COR-L47 (cell line): ENCODE results near the gene PALLD.
"Not testable (repeated sequence)": the region's sequence is repeated elsewhere in the genome, so short reads cannot be mapped to it uniquely, and the experiment has no call there.

ENCODE experiments used
- DNase-seq: peaks from one replicate; lab custom pipeline; 2025; lab: John Stamatoyannopoulos, UW

PALLD gene

DNA sequence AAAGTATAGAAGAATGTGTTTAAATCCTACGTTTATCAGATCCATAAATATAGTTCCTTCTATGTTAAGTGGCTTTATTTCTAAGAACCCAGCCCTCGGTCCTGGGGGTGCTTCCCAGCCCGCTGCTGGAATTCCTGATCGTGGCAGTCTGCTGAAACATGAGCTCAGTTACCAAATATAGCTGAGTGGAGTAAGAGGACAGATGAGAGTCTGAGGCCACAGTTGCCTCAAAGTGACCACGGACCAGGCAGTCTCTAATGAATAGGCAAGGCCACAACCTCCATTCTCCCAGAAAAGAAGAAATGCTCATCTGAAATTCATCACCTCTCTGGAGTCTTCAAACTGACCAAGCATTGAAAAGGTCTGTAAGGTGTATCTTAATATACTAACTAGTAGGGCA is at the start of gene PALLD:
Gene PALLD, plus strand, starts transcription at position 219 of the 400 bp plus-strand sequence.
- DNase-seq = no peak

DNA sequence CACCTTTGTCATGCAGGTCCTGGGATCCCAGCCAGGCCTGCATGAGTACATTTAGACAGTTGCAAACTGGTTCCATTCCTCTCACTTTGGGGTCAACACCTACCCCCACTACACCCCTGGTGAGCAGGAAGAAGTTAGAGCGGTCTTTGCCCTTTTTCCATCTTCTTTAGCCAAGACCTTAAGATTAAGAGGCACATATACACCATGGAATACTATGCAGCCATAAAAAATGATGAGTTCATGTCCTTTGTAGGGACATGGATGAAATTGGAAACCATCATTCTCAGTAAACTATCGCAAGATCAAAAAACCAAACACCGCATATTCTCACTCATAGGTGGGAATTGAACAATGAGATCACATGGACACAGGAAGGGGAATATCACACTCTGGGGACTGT is 47.8 kb upstream of the PALLD start:
- DNase-seq = not testable (repeated sequence)

DNA sequence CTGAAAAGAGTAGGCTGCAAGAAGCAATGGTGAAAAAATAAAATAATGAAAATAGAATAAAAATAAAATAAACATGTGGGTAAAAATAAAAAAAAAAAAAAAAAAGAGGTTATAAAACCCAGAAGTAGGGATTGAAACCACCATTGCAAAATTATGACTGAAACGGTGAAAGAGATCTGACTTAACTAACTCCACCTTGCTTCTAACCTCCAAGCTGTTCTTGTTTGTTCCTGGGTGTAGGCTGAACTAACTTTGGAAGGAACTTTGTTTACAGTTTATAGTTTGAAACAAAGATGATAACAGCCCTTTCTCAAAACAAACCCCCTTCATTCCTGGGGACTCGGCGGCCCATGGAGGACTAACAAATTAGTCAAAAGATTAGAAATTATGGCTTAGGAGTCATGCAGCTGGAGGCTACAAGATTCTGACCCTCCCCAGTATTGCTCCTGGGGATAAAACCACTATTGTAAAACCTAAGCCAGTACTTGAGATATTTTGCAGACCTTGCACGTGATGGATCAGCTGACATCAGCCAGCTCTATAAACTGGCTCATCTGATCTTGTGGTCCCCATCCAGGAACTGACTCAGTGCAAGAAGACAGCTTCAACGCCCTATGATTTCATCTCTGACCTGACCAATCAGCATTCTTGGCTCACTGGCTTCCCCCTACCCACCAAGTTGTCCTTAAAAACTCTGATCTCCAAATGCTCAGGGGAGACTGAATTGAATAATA is 47.0 kb upstream of the PALLD start:
- no peak for DNase-seq

DNA sequence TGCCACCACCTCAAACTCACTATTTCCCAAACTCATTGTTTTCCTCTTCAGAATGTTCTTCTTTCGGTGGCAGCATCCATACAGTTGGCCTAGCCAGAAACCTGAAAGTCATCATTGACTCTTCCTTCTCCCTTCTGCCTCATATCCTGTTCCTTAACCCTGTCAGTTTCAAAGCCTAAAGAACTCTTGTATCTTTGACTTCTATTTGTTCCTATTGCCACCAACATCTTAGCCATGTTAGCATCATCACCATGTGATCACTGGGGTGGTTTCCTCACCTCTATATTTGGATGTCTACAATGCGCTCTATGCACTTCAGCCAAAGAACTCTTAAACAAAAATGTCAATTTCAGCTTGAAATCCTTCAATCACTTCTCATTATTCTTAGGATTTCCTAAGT is 45.5 kb upstream of the PALLD start:
- DNase-seq = no peak

DNA sequence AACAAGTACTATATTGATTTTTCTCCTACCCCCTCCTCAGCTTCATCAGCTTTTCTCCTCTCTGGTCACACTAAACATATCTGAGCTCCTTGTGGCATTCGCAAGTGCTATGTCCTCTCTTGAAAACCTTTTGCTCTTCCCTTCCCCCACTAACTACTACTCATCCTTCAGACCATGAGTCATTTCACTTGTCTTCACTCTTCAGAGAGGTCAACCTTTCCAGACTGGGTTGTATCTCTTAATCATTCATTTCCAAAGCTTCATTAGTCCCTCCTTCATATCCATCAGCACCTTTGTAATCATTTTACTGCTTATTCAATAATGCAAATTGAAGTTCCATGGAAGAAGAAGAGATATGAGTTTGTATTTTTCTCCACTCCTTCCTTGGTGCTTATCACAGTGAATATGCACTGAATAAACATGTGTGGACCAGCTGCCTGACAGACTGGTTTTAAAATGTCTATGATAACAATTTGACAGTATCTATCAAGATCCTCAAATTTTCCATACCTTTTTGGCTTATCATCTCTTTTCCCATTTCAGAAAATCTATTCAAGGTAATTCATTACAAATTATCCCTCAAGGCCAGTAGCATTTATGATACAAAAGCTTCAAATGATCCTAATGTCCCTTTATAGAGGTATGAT is 45.0 kb upstream of the PALLD start:
- DNase-seq = no peak

DNA sequence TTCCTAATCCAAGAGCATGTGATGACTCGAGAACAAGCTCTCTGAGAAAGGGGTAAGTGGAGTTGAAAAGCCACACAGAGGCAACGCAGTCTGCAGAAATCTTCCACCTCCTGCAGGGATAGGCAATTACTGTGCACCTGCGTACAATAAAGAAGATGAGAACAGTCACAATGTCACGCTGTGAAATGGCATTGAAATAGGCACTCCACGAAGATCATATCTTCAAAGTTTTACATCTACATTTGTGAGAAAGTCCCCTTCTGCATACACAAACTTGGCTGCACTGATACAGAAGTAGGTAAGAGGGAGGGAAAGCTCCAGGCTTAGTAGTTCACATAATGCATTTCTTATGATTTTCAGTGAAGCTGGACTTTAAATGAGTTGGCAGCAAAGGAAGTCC is 43.7 kb upstream of the PALLD start:
- DNase-seq = peak; percentile 80

DNA sequence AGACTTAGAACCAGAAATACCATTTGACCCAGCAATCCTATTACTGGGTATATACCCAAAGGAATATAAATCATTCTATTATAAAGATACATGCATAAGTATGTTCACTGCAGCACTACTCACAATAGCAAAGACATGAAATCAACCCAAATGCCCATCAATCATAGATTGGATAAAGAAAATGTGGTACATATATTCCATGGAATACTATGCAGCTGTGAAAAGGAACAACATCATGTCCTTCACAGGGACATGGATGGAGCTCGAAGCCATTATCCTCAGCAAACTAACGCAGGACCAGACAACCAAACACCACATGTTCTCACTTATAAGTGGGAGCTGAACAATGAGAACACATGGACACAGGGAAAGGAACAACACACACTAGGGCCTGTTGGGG is 38.6 kb upstream of the PALLD start:
- DNase-seq = not testable (repeated sequence)

DNA sequence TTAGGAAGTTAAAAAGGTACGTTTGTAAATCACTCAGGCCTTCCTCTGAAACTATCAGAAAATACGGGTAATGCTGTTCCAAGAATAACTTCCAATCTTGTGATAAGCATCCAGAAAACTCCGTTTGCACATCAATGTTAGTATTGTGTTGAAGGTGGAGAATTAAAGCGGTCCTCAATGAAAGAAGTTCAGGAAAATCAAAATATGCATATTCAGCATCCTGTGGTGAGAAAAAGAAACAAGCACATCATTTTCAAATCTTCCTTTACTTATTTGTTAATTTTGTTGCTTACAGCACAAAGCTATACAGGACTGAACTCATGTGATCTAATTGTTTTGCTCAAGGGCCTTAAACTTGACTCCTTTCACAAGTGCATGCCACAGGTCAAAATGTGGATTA is 35.0 kb upstream of the PALLD start:
- DNase-seq = no peak

DNA sequence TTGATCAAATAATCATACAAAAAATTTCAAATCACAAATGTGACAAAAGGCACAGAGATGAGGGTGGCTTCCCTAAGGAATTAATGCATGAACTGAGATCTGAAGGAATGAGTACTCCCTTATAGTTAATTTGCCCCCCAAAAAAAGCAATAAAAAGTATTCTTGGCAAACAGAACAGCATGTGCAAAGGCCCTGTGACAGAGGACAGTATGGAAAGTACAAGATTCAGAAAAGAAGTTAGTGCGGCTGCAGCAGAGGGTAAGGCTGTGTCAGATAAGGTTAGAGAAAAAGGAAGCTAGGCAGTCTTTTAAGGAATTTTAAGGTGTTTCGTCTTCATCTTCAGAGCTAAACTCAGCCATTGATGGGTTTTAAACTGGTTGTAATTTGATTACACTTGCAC is 23.9 kb upstream of the PALLD start:
- no peak for DNase-seq

DNA sequence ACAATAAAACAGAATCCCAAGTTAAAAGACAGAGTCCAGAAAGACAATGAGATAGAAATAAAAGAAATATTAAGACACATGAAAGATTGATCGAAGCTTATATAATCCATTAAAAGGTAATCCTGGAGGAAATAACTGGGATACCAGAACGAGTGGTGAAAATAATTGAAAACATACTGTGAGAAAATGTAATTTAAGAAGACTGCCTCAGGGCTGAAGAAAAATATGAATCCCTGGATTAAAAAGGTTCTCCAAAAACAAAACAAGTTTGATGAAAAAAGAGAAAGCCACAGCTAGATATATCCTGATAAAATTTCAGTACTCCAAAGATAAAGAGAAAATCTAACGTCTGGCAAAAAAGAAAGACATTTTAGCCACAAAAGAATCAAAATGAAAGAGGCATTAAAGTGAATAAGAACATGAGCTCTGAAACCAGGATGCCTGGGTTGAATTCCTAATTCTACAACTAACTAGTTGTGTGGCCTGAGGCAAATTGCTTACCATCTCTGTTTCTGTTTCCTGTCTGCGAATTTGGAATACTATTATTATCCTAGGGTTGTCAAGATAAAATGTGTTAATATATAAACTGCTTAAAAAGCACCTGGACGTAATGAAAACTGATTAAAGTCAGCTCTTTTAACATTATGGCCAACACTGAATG is 22.1 kb upstream of the PALLD start:
- DNase-seq = no peak

DNA sequence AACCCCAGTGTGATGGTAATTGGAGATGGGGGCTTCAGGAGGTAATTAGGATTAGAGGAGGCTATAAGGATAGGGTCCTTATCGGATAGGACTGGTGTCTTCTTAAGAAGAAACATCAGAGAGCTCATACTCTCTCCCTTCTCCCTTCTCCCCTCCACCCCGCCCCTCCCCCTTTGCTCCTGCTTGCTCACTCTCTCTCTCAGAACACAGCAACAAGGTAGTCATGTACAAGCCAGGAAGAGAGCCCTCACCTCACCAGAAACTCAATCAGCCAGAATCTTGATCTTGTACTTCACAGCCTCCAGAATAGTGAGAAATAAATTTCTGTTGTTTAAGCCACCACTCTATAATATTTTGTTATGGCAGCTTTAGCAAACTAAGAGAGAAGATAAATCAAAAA is 21.1 kb upstream of the PALLD start:
- DNase-seq = no peak

DNA sequence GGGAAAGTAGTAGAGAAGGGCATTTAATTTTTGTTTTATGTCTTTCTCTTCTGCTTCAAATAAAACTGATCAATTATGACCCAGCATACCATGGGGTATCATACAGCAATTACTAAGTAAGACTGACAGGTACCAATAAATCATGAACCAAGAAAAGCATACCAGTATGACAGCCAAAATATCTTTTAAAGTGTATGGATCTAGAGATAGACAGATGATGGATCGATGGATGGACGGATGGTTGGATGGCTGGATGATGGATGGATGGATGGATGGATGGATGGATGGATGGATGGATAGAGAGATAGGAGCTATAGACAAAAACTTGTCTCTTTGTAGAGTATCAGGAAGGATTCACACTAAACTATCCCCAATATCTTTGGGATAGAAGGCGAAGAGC is 18.0 kb upstream of the PALLD start:
- no peak for DNase-seq

DNA sequence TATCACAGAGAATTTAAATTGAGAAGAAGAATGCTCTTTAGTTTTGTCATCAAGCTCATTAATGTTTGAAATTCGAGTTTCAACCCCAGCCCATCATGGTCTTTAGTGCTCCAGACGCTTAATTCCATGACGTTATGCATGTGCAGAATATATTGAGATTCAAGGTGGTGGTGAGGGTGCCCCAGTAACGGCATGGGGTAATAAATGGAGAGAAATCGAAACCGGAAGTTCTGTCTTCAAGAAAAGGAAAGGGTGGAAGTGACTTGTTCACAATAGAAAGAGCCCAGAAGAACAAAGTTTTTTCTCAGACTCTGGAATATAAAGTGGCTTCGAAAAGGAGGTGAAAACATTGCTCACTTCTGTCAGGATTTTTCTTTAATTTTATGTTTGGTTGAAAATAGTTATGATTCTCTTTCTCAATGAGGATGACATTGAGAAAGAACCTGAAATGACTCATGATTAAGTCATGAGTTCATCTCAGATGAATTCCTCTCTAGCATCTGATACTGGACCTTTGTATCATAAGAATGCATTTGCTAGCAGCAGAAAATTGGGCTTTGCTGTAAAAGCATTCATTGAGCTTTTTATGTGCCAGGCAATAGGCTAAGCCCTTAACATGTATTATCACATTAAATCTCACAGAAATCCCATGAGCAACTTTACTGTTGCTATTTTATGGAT is 15.8 kb upstream of the PALLD start:
- DNase-seq = peak; percentile 40

DNA sequence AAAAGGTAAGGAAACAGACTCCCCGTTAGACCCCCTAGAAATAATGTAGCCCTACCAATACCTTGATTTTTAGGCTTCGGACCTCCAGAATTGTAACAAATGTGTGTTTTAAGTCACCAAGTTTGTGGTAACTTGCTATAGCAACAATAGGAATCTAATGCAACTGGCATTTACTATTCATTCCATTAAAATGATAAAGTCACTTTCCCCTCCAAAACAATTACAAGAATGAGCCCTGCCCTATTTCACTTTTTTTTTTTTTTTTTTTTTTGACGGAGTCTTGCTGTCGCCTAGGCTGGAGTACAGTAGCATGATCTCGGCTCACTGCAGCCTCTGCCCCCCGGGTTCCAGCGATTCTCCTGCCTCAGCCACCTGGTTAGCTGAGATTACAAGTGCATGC is 13.0 kb upstream of the PALLD start:
- no peak for DNase-seq

DNA sequence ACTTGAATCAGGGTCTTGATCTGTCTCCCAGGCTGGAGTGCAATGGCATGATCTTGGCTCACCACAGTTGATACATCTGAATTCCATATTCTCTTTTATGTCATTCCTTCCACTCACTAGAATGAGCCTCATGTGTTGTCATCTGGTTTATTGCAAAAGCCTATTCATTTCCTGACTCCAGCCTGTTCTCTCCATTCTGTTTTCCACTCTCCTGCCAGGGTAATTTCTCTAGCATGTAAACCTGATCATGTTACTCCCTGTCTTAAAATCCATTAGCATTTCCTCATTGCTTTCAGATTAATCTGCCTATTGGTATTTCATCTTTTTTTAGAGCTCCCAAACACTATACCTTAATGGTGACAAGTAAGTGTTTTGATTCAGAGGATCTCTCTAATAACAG is 12.2 kb upstream of the PALLD start:
- DNase-seq = no peak

DNA sequence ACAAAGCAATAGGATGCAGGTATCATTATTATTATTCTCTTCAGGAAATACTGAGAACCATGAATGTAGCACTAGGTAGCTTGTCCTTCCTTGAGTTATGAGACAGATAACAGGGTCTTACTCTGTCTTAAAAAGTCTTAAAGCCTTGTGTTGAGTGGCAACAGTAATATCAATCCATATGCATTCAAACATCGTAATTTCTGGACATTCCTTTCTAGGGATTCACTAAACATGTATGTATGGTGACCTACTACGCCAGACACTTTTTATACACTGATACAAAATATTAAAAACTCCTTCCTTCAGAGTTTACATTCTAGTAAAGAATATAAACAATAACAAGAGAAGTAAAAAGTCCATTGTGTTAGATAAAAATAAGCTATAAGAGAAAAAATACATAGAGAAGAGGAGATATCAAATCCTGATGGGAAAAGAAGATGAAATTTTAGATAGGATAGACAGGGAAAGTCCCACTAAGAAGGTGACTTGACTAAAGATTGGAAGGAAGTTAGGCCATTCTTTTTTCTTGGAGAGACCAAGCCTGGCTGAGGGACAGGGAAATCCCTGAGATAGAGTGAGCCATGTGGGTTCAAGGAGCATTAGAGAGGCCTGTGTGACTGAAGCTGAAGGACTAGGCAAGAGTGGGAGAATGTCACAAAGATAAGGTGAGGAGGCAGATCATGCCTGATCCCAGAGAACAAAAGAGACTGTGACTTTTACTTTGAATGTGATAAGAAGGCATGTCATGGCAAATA is 11.5 kb upstream of the PALLD start:
- DNase-seq = no peak

DNA sequence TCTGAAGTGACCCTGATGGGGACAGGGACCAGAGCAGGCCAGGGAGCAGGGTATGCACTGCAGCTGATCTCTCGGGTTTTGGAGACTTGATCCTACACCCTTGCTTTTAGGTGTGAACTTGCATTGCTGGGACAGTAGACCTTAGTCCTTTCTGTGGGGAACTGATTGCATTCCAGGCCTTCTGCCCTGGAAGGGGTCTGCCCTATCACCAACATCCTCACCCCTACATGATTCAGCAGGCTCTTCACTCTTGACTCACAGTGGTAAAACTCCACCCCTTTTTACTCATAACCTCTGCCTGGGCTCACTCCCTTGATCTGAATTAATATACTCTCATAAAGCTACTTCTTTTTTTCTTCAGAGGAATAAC is 10.0 kb upstream of the PALLD start:
- DNase-seq = no peak

DNA sequence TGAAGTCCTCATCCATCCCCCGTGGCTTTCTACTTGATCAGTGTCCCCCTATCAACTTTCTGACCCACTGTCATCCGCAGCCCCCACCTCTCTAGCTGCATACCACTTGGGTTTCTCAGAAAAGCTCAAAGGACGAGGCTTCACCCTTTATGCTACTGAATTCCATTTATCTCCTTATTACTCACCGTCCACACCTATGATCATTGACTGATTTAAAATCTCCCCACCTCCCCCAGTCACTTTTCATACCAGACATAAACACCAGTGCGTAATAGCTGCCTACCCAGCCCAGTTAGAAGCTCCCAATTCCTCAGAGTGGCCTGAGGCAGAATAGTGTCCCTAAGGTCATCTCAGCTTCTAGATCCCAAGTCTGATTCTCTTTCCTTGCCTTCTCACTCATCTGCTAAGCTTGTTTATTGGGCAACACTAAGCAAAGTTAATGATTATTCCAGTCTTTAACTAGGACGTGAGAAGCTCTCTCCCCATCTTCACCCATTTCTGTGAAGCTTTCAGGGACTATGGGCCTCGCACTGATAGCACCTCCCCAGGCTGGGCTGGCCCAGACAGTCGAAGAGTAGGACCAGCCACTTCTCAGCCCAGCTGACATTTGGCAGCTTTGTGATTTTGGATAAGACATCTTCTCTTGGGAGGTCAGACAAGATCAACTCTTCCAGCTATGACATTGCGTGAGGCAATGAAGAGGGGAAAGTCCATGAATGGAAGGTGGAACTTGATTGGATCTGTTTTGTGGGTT is 9.4 kb upstream of the PALLD start:
- no peak for DNase-seq

DNA sequence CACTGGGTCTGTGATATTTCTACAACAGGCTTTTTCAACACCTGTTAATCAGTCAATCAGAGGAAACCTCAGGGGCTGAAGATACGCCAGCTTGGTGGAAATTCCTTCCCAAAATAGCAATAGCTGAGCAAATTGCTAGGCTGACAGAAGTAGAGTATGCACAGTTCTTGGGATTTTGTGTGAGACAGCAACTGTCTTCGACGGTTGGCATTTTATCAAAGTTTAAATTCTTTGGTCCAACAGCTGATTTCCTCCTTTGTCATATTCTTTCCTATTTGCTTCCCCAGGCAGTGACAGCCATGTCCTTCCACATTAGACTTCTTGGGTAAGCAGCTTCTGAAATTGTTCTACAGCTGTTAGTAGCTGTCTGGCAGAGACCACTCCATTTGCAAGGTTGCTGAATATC is 8.0 kb upstream of the PALLD start:
- DNase-seq = no peak

DNA sequence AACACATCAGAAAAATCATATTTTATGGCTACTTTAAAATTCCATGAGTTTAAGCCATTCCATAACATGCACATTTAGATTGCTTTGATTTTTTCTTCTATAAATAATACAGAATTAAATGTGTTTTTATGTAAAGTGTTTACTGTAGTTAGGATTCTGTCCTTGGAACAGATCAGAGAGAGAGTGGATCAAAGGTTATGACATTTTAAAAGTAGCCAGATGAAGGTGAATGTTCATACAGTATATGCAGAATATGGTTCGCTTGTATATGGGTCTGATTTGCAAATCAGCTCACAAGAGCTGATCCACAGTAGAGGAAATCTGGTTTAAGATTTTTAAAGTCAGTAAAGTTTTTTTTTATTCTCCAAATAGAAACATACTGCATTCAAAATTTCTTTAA is 7.2 kb upstream of the PALLD start:
- DNase-seq = no peak

DNA sequence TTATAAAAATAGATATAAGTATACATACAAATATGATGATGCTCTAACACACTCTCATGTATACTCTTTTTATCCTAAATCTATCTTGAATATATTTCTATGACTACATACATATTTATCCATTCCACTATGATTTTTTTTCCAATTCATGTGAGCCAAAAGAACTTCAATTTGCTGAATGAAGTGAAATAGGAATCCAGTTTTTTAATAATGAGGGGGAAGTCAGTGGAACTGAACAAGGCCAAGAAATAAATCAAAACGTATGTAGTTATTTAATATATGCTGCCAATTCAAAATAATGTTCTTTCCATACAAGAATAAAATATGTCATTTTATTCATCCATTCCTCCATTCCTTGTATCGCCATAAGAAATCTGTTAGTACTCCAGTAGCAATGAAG is 6.1 kb upstream of the PALLD start:
- DNase-seq = no peak
